AG10803 (cell line): ENCODE measurements around the gene PUM2.

ENCODE experiments used
- DNase-seq: peaks from one replicate; pipeline ENCODE4 v3.0.0; 2010; ENCODE audit warnings: low read depth
- H3K4me3 ChIP-seq: 2 replicates; pipeline ENCODE4 v1.5.1; 2011; ENCODE audit warnings: mild to moderate bottlenecking, low read length, control low read depth
- CTCF ChIP-seq: conservative IDR thresholded peaks from 2 replicates; pipeline ENCODE4 v1.5.1; 2011; ENCODE audit warnings: mild to moderate bottlenecking, low read length, control low read depth, inconsistent platforms

Gene PUM2

GRCh38 chr2:20224716-20225293 is 125.8 kb downstream of the PUM2 start, which contains the start of gene SDC1:
Gene SDC1, minus strand, starts transcription at chr2:20225130. Its CDS starts 263 bp downstream, at chr2:20224867.
- H3K4me3 ChIP-seq, result peak within 1 kb of the TSS; percentile 65
- peak; percentile 51 for DNase-seq
- no peak for TF ChIP-seq CTCF

- H3K4me3 ChIP-seq, result peak overlapping the region; percentile 65
- TF ChIP-seq CTCF, result no peak
- DNase-seq, result no peak
These were observed 126.4 kb downstream of the PUM2 start for GRCh38 chr2:20224164-20224715.

DNA sequence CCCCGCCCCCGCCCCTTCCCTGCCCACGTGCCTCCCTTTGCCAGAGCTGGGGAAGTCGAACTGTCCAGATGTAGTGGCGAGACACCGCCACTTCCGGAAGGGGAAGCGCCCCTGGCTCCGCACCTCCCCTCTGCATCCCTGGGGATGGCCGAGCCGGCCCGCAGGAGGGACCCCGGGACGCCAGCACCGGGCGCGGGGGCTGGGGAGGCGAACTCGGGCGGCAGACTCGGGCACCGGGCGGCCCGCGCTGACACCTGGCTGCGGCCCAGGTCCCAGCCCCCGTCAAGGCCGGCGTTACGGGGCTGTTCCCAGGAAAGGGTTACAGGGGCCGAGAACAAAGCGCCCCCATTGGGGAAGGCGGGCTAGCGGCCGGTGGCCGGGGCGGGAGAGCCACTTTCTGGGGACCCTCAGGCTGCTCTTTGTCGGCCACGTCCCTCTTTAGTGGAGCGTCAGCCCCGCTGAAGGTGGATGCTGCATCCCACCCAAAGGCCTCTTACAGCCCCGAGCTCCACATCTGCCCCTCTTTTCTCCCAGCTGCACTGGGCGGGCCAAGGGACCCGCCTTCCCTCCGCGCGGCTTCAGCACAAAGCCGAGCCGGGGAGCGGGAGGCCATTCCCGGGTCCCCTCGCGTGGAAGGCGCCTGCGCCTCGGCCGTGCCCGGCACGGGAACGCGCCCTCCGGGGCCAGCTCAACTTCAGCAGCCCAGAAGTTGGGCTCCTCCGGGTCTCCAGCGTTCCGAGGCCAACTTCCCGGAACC is 127.1 kb downstream of the PUM2 start:
- peak overlapping the region; percentile 65 for H3K4me3 ChIP-seq
- DNase-seq, result peak; percentile 62
- TF ChIP-seq CTCF, result no peak

GRCh38 chr2:20222769-20223406 is 127.8 kb downstream of the PUM2 start:
- TF ChIP-seq CTCF, result no peak
- peak overlapping the region; percentile 65 for H3K4me3 ChIP-seq
- DNase-seq, result no peak

- peak; percentile 13 for DNase-seq
- no peak for TF ChIP-seq CTCF
- no peak overlapping the region; the same call in 1 of the 2 replicates for H3K4me3 ChIP-seq
These were observed 128.5 kb downstream of the PUM2 start for GRCh38 chr2:20222014-20222768.

DNA sequence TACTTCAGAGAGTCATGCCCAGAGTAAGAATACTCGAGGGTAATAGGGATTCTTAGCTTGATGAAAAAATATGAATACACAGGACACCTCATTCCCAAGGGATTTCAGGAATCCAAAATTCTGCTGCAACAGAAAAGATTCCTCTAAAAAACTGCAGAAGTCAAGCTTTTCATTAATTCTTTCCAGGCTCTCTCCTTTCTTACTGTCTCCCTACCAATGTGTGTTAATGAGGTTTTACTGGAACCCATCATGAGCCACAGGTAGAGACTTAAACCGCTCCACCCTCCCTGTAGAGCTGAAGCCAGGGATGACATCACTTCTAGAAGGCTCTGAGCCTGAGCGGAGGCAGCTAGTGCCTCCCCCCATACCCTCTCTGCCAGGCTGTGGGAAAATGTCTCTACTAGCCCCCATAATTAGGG is 129.1 kb downstream of the PUM2 start:
- H3K4me3 ChIP-seq, result no peak overlapping the region
- TF ChIP-seq CTCF, result no peak
- DNase-seq, result peak; percentile 92
